Neuron (in vitro differentiated cells): ENCODE results near the gene WASHC2A.
"Not testable (repeated sequence)": the region's sequence is repeated elsewhere in the genome, so short reads cannot be mapped to it uniquely, and the experiment has no call there.

Experiments
- H2AFZ ChIP-seq: one replicate; pipeline ENCODE4 v1.6.1; 2013; ENCODE audit warnings: low read depth, mild to moderate bottlenecking, inconsistent platforms, low read length, moderate library complexity
- H3K27me3 ChIP-seq: one replicate; pipeline ENCODE4 v1.6.1; 2013; ENCODE audit warnings: low read length; ENCODE audit not compliant: insufficient read depth
- H3K36me3 ChIP-seq: one replicate; pipeline ENCODE4 v1.6.1; 2013; ENCODE audit warnings: low read length; ENCODE audit not compliant: insufficient read depth
- H3K4me1 ChIP-seq: one replicate; pipeline ENCODE4 v1.6.1; 2013; ENCODE audit warnings: low read length; ENCODE audit not compliant: insufficient read depth
- H3K4me3 ChIP-seq: 2 replicates; pipeline ENCODE4 v1.5.1; 2013; ENCODE audit warnings: mild to moderate bottlenecking, low read length, moderate library complexity
- H3K9me3 ChIP-seq: one replicate; pipeline ENCODE4 v1.6.1; 2013; ENCODE audit warnings: low read length

WASHC2A gene

GRCh38 chr10:50132841-50133240 lies 65.1 kb downstream of the WASHC2A start:
- H2AFZ ChIP-seq, H3K4me1 ChIP-seq, H3K4me3 ChIP-seq, H3K9me3 ChIP-seq, H3K27me3 ChIP-seq: not testable (repeated sequence)
- peaks cover 10% of the 10 kb centered on the region for H3K36me3 ChIP-seq

GRCh38 chr10:50143512-50144174 lies 75.9 kb downstream of the WASHC2A start:
- H3K27me3 ChIP-seq, H3K36me3 ChIP-seq, H2AFZ ChIP-seq, H3K9me3 ChIP-seq, H3K4me3 ChIP-seq, H3K4me1 ChIP-seq: not testable (repeated sequence)

GRCh38 chr10:50145575-50145974 lies 77.8 kb downstream of the WASHC2A start:
- H3K4me3 ChIP-seq, H3K4me1 ChIP-seq, H2AFZ ChIP-seq, H3K36me3 ChIP-seq, H3K9me3 ChIP-seq, H3K27me3 ChIP-seq: not testable (repeated sequence)

- Histone ChIP-seq H3K4me3 (no peak overlapping the region), H3K4me1 (no peaks in the 10 kb centered on the region), H3K36me3 (no peaks in the 10 kb centered on the region)
Measured at GRCh38 chr10:50152792-50153272, 85.1 kb downstream of the WASHC2A start.

GRCh38 chr10:50157868-50158267 lies 90.1 kb downstream of the WASHC2A start:
- not testable (repeated sequence) for H3K4me1 ChIP-seq, H3K36me3 ChIP-seq, H3K27me3 ChIP-seq, H3K4me3 ChIP-seq, H2AFZ ChIP-seq, H3K9me3 ChIP-seq

More at GRCh38 chr10:50152792-50153272, 85.1 kb downstream of the WASHC2A start:
- Histone ChIP-seq H2AFZ (no peak overlapping the region), H3K9me3 (no peaks in the 10 kb centered on the region), H3K27me3 (no peaks in the 10 kb centered on the region)

- not testable (repeated sequence) for H3K4me3 ChIP-seq, H3K27me3 ChIP-seq, H3K9me3 ChIP-seq, H3K36me3 ChIP-seq, H3K4me1 ChIP-seq, H2AFZ ChIP-seq
Measured at GRCh38 chr10:50159856-50160255, 92.1 kb downstream of the WASHC2A start.

GRCh38 chr10:50165038-50165437 lies 97.3 kb downstream of the WASHC2A start:
- H3K4me3 ChIP-seq, H3K36me3 ChIP-seq: not testable (repeated sequence)

GRCh38 chr10:50167833-50168232 lies 100.1 kb downstream of the WASHC2A start:
- H3K4me1 ChIP-seq, H3K36me3 ChIP-seq, H3K4me3 ChIP-seq, H3K9me3 ChIP-seq, H3K27me3 ChIP-seq, H2AFZ ChIP-seq: not testable (repeated sequence)

More at GRCh38 chr10:50165038-50165437, 97.3 kb downstream of the WASHC2A start:
- H3K9me3 ChIP-seq, H2AFZ ChIP-seq, H3K4me1 ChIP-seq, H3K27me3 ChIP-seq: not testable (repeated sequence)

- H3K36me3 ChIP-seq, H2AFZ ChIP-seq, H3K9me3 ChIP-seq, H3K4me3 ChIP-seq, H3K27me3 ChIP-seq, H3K4me1 ChIP-seq: not testable (repeated sequence)
Measured at GRCh38 chr10:50169506-50169905, 101.8 kb downstream of the WASHC2A start.

GRCh38 chr10:50174788-50175525 lies 107.2 kb downstream of the WASHC2A start:
- not testable (repeated sequence) for H3K4me3 ChIP-seq, H3K36me3 ChIP-seq, H2AFZ ChIP-seq, H3K27me3 ChIP-seq, H3K9me3 ChIP-seq, H3K4me1 ChIP-seq
